ENCODE data around the gene SLIT3. TPM values are rescaled to one million over a fixed set of nuclear protein-coding genes. Genes with fewer than 3 reads are reported as not detected.

Gene SLIT3
- total RNA-seq, 1 donor from 2014 or later = 5.0 TPM

DNA sequence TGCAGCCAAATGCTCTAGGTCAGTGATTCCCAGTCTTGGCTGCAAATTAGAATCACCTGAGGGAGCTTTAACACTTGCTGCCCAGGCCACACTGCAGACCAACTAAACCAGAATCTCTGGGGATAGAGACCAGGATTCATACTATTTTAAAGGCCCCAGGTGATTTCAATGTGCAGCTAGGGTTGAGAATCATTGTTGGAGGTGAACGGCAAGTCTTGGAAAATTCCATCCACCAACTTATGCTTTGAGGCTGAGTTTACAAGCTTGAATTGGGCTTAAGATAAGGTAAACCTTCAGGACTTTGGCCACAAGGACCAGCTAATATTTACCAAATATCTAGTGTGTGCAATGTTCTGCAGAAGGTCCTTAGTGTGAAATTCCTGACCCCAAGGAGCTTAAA is 27.5 kb downstream of the SLIT3 start:
- TF ChIP-seq, protein P1, sequence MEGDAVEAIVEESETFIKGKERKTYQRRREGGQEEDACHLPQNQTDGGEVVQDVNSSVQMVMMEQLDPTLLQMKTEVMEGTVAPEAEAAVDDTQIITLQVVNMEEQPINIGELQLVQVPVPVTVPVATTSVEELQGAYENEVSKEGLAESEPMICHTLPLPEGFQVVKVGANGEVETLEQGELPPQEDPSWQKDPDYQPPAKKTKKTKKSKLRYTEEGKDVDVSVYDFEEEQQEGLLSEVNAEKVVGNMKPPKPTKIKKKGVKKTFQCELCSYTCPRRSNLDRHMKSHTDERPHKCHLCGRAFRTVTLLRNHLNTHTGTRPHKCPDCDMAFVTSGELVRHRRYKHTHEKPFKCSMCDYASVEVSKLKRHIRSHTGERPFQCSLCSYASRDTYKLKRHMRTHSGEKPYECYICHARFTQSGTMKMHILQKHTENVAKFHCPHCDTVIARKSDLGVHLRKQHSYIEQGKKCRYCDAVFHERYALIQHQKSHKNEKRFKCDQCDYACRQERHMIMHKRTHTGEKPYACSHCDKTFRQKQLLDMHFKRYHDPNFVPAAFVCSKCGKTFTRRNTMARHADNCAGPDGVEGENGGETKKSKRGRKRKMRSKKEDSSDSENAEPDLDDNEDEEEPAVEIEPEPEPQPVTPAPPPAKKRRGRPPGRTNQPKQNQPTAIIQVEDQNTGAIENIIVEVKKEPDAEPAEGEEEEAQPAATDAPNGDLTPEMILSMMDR (IDR thresholded peaks at IDR 0.05; ENCODE audit: insufficient read depth, low read length, poor library complexity, severe bottlenecking) = no peak
- Histone ChIP-seq H3K36me3 (ENCODE audit: control insufficient read depth, insufficient read depth, low read length) (no peaks in the 10 kb centered on the region), H3K27me3 (ENCODE audit: control insufficient read depth, insufficient read depth, low read length) (no peaks in the 10 kb centered on the region), H3K4me3 (ENCODE audit: low read depth, low read length) (no peak overlapping the region)
- DNase-seq (ENCODE audit: low read depth) = no peak

DNA sequence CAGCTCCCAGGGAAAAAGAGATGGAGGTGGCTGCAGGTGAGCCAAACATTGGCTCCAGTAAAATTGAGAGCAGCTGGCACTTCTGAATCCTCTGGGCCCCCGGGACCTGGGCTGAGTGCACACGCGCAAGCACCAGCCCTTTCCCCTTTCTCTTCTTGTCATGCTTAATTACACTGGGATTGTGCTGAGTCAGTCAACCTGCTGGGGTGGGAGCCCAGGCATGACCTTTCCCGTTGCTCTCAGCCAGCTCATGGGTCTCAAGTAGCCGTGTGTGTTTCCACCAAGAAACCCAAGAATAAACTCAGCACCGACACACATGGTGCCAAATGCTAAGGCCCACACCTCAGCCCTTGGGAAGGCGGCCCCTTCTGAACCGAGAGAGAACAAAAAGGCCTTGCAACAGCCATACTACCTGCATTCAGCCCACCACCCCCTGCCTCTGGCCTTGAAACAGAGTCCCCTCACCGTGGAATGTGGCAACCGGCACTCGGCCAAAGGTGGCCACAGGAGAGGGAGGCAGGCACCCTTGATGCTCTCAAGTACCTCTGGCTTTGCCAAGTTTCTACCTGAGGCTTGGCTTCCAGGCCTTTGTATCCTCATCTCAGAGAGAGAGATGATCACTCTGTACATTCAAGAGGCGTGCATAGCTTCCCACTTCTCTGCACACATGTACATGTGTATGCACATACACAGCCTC is 28.1 kb downstream of the SLIT3 start:
- TF ChIP-seq, protein P1 (IDR thresholded peaks at IDR 0.05; ENCODE audit: insufficient read depth, low read length, poor library complexity, severe bottlenecking) = no peak
- Histone ChIP-seq H3K4me3 (ENCODE audit: low read depth, low read length) (no peak overlapping the region), H3K36me3 (ENCODE audit: control insufficient read depth, insufficient read depth, low read length) (no peaks in the 10 kb centered on the region), H3K27me3 (ENCODE audit: control insufficient read depth, insufficient read depth, low read length) (no peaks in the 10 kb centered on the region)
- no peak for DNase-seq (ENCODE audit: low read depth)

DNA sequence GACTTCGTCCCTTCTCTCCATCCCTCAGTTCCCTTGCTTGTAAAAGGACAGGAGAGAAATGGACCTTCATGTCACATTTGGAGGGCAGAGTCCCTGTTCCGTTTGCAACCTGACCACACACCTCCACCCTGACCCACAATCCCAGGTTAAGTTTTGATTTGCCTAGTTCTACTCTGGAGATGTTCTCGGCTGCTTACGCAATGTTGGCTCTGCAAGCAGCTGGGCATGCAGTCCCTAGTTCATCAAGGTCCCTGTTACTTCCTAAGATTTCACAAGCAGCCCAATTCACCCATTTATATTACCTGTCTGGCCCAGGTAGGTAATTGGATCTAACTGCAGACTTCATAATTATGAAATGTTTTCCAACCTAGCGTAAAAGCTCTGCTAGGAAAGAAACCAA is 28.8 kb downstream of the SLIT3 start:
- DNase-seq (ENCODE audit: low read depth) = no peak
- TF ChIP-seq, protein P1 (IDR thresholded peaks at IDR 0.05; ENCODE audit: insufficient read depth, low read length, poor library complexity, severe bottlenecking) = no peak
- Histone ChIP-seq H3K4me3 (ENCODE audit: low read depth, low read length) (no peak overlapping the region), H3K36me3 (ENCODE audit: control insufficient read depth, insufficient read depth, low read length) (no peaks in the 10 kb centered on the region), H3K27me3 (ENCODE audit: control insufficient read depth, insufficient read depth, low read length) (no peaks in the 10 kb centered on the region)

DNA sequence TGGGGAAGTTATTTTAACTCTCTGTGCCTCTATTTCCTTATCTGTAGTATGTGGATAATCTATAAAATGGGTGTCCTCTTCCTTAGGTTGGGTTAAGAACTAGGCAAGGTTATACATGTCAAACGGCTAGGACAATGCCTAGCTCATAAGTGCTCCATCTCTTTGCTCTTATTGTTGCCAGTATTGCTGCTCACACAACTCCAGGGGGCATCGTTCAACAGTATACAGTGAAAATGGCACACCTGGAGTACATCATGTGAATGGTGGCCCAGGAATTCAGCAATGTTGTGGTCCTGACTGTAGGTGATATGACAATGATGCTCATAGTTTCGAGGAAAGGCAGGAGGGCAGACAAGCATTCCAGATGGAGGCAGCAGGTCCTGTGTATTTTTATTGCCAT is 30.1 kb downstream of the SLIT3 start:
- H3K36me3 ChIP-seq (ENCODE audit: control insufficient read depth, insufficient read depth, low read length) = no peaks in the 10 kb centered on the region
- H3K4me3 ChIP-seq (ENCODE audit: low read depth, low read length) = no peak overlapping the region
- TF ChIP-seq, protein P1 (IDR thresholded peaks at IDR 0.05; ENCODE audit: insufficient read depth, low read length, poor library complexity, severe bottlenecking) = no peak
- no peaks in the 10 kb centered on the region for H3K27me3 ChIP-seq (ENCODE audit: control insufficient read depth, insufficient read depth, low read length)
- no peak for DNase-seq (ENCODE audit: low read depth)

DNA sequence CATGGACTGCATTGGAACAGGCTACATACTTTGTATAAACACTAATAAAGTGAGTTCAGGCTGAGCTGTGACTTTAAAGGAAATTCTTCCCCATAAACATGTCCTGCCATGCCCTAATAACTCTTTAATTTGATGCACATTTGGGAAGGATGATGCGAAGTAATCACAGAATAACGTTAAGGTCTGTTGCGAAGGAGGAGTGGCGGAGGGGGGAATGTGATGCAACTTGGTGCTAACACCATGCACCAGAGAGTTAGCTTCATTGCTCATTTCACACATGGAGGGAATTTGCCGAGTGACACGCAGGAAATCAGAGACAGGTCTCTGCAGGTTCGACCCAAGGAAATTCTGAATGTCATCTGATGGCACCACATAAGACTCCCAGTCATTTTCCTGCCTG is 32.9 kb downstream of the SLIT3 start:
- TF ChIP-seq, protein P1 (IDR thresholded peaks at IDR 0.05; ENCODE audit: insufficient read depth, low read length, poor library complexity, severe bottlenecking) = no peak
- Histone ChIP-seq H3K27me3 (ENCODE audit: control insufficient read depth, insufficient read depth, low read length) (no peaks in the 10 kb centered on the region), H3K36me3 (ENCODE audit: control insufficient read depth, insufficient read depth, low read length) (no peaks in the 10 kb centered on the region), H3K4me3 (ENCODE audit: low read depth, low read length) (no peak overlapping the region)
- no peak for DNase-seq (ENCODE audit: low read depth)

DNA sequence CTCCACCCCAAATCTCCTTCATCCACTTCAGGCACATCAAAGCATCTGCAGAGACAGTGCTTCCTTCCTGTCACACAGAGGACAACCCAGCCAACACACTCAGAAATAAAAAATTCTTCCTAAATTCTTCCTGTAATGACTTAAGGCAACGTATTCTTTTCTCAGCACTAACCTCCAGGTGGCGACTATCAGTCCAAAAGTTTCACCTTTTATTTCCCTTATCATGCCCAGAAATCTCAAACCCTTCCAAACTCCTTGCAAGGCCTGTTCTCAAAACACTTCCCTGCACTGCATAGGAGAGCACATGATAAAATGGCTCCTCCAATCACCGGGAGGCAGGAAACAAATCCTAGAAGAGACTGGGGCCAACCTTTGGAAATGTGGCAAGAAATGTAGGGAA is 35.1 kb downstream of the SLIT3 start:
- TF ChIP-seq, protein P1 (IDR thresholded peaks at IDR 0.05; ENCODE audit: insufficient read depth, low read length, poor library complexity, severe bottlenecking) = peak; percentile 30
- H3K36me3 ChIP-seq (ENCODE audit: control insufficient read depth, insufficient read depth, low read length) = no peaks in the 10 kb centered on the region
- H3K4me3 ChIP-seq (ENCODE audit: low read depth, low read length) = no peak overlapping the region
- no peaks in the 10 kb centered on the region for H3K27me3 ChIP-seq (ENCODE audit: control insufficient read depth, insufficient read depth, low read length)
- DNase-seq (ENCODE audit: low read depth) = no peak
